GM12873 (cell line): Measurements from ENCODE around the gene SIAH3.

Experiments
- TF ChIP-seq, protein P1 (sequence below): IDR thresholded peaks from 2 replicates; pipeline ENCODE4 v1.5.1; 2012; ENCODE audit warnings: low read depth, mild to moderate bottlenecking, moderate library complexity, low read length, control low read depth; ENCODE audit not compliant: insufficient read depth; ENCODE audit errors: missing control alignments

SIAH3 gene

DNA sequence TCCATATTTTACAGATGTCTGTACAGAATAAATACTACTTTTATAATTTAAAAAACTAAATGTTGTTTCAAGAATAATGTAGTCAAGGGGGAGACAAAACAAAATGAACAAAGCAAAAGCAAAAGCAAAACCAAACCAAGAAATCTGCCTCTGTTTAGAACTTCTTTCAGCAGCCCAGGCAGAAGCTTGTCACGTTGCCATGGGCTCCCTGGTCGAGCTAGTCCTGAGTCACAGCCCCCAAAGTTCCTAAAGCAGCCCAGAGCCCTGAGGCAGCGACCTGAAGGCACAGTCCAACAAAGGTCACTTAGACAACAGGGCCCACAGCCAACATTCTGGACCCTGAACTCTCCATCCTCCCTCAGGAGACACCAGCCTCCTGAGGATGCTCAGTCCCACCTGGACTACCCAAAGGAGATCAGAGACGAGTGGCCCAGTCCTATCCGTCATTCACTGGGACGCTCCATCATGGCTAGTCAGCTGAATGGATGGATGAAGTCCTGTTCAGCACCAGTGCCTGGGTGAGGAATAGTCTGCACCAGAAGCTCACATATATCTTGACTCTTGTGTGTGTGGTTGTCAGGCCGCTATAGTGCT is 41.7 kb downstream of the SIAH3 start:
- TF ChIP-seq, protein P1, sequence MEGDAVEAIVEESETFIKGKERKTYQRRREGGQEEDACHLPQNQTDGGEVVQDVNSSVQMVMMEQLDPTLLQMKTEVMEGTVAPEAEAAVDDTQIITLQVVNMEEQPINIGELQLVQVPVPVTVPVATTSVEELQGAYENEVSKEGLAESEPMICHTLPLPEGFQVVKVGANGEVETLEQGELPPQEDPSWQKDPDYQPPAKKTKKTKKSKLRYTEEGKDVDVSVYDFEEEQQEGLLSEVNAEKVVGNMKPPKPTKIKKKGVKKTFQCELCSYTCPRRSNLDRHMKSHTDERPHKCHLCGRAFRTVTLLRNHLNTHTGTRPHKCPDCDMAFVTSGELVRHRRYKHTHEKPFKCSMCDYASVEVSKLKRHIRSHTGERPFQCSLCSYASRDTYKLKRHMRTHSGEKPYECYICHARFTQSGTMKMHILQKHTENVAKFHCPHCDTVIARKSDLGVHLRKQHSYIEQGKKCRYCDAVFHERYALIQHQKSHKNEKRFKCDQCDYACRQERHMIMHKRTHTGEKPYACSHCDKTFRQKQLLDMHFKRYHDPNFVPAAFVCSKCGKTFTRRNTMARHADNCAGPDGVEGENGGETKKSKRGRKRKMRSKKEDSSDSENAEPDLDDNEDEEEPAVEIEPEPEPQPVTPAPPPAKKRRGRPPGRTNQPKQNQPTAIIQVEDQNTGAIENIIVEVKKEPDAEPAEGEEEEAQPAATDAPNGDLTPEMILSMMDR, result no peak

DNA sequence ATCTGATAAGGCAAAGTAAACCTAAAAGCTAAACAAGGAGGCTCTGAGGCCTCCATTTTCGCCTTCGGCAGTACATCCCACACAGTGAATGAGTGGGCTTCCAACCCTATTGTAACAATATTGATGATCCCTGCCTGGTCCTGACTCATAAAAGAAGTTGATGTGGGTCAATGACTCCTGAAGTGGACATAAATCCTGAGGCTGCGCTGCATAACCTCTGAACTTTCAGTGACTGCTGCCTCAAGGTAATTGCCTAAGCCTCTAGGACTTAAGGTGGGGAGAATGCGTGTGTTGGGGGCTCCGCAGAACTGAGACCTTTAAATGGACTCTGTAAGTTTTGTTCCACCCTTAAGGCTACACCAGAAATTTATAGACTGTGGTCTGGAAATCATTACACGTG is 42.6 kb downstream of the SIAH3 start:
- TF ChIP-seq, protein P1, result no peak

GRCh38 chr13:45807520-45808099 is 43.9 kb downstream of the SIAH3 start:
- TF ChIP-seq, protein P1, result peak; percentile 57

DNA sequence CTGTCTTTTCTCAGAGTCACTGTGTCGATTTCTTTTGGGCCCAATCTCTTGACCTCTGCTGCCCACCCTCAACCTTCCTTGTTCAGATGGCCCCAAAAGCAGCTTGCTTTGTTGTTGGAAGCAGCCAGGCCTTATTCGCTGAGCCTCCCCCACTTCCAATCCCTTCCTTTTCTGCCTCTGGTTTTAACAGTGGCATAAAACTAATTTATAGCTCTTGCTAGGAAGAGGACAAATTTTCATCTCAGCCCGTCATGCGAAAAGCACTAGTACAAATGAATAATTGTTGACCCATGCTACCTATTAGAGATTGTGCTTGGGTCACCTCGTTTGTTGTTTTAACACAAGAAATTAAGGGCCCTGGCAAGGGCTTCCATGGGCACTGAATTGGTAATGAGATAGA is 51.1 kb downstream of the SIAH3 start:
- TF ChIP-seq, protein P1, result no peak

DNA sequence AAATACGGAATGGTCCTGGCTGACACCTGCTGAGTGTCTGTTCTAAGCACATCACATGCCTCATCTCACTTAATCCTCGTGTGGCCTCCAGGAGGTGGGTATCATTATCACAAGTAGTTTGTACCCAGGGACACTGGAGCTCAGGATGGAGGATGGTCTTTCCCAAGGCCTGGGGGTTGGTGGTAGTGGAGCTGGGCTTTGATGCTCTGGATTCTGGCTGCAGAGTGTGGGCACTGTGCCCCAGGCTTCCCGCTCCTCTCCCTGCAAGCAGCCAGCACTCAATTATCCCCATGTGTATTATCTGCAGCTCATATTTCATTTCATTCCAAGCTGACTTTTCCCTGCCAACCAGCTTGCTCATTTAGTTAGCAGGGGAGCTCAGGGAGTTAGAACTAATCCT is 52.1 kb downstream of the SIAH3 start:
- TF ChIP-seq, protein P1, result no peak

GRCh38 chr13:45798851-45799250 is 52.7 kb downstream of the SIAH3 start:
- TF ChIP-seq, protein P1, result no peak

DNA sequence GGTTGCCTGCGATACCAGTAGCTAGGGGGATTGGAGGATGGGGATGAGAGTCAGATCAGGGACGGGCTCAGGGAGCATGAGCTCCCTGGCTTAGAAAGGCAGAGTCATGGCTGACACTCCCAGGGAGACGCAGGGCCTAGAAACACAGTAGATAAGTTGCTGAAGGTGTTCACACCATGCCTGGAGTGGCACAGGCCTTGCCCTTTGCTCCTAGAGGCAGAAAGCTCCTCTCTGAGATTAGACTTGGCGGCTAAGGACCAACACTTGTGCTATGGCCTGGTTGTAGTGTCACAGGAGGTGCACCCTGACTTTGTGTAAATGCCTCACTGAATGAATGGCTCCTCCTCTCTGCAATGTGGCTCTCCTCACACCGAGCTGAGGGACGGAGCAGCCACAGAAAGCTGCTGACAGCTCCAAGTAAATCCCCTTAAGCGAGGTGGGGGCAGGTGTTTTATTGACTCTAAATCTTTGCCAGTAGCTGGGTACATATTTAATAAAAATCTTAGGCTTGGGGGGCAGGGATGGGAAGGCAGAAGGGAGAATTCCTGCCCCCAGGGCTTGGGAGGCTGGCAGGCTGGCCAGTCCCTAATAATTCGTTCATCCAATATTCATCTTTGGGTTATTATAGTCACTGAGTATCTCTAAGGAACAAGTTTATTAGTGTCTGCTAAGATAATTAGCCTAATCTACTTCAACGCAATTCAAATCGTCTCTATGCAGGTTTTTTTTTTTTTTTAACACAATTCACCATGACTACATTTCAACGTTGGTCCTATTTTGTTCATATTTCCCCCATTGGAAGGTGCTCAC is 54.9 kb downstream of the SIAH3 start:
- TF ChIP-seq, protein P1, result no peak
